ENCODE results near the gene AP2M1.

Gene AP2M1

DNA sequence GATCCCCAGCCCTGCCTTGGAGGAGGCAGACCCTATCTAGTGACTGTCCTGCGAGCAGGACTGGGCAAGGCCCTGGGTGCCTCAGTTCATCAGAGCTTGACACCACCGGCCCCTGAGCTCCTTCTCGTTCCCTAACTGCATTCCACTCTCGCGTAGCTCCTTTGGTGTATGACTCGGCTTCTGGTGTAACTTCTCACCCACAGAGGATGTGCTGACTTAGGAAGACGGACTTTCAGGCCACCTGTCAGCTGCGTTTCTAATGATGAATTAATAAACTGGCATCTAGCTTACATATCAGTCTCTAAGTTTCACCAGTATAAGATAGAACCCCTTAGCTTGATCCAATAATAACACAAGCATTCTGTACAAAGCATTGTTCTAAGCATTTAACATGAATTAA lies 28.9 kb downstream of the AP2M1 start:
- ChIA-PET POLR2A (no interaction called here), CTCF (no interaction called here)
- DNase-seq (ENCODE audit: extremely low spot score) = no peak
- TF ChIP-seq SUZ12 (IDR thresholded peaks at IDR 0.05) = no peak
- no peak for TF ChIP-seq BHLHE40 (IDR thresholded peaks at IDR 0.05; ENCODE audit: borderline replicate concordance)
- TF ChIP-seq FOXA1 (IDR thresholded peaks at IDR 0.05) = no peak
- no peak for TF ChIP-seq FOXK2 (IDR thresholded peaks at IDR 0.05)
- TF ChIP-seq, protein P1, sequence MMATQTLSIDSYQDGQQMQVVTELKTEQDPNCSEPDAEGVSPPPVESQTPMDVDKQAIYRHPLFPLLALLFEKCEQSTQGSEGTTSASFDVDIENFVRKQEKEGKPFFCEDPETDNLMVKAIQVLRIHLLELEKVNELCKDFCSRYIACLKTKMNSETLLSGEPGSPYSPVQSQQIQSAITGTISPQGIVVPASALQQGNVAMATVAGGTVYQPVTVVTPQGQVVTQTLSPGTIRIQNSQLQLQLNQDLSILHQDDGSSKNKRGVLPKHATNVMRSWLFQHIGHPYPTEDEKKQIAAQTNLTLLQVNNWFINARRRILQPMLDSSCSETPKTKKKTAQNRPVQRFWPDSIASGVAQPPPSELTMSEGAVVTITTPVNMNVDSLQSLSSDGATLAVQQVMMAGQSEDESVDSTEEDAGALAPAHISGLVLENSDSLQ (IDR thresholded peaks at IDR 0.05) = no peak
- TF ChIP-seq LEF1 (IDR thresholded peaks at IDR 0.05; ENCODE audit: borderline replicate concordance) = no peak
- no peak for TF ChIP-seq HDGF (IDR thresholded peaks at IDR 0.05; ENCODE audit: borderline replicate concordance)
- no peak for TF ChIP-seq NFRKB (IDR thresholded peaks at IDR 0.05)
- no peak for TF ChIP-seq SP1 (IDR thresholded peaks at IDR 0.05)
- no peak for TF ChIP-seq CTBP1 (IDR thresholded peaks at IDR 0.05; ENCODE audit: borderline replicate concordance)

GRCh38 chr3:184209146-184209923 lies 34.7 kb downstream of the AP2M1 start:
- POLR2A ChIA-PET = no interaction called here
- CTCF ChIA-PET = interaction anchor here (0.9 kb wide), 1 partner anchor 18 kb away, joined by 3 read pairs; no protein-coding TSS in a partner anchor
- no peak for DNase-seq (ENCODE audit: extremely low spot score)
- no peak for TF ChIP-seq TARDBP (IDR thresholded peaks at IDR 0.05)
- TF ChIP-seq L3MBTL2 (conservative IDR thresholded peaks at IDR 0.05) = no peak
- no peak for TF ChIP-seq FOXA1 (IDR thresholded peaks at IDR 0.05)
- no peak for TF ChIP-seq SUZ12 (IDR thresholded peaks at IDR 0.05)
- no peak for TF ChIP-seq CTBP1 (IDR thresholded peaks at IDR 0.05; ENCODE audit: borderline replicate concordance)
- no peak for TF ChIP-seq HDGF (IDR thresholded peaks at IDR 0.05; ENCODE audit: borderline replicate concordance)
- no peak for TF ChIP-seq FOXK2 (IDR thresholded peaks at IDR 0.05)
- no peak for TF ChIP-seq ARNT (IDR thresholded peaks at IDR 0.05)
- no peak for TF ChIP-seq FOXM1 (IDR thresholded peaks at IDR 0.05; ENCODE audit: borderline replicate concordance)
- no peak for TF ChIP-seq NFRKB (IDR thresholded peaks at IDR 0.05)
- TF ChIP-seq, protein P1 (IDR thresholded peaks at IDR 0.05) = no peak
- no peak for TF ChIP-seq ELF4 (IDR thresholded peaks at IDR 0.05)
- no peak for TF ChIP-seq ZNF384 (IDR thresholded peaks at IDR 0.05)
- TF ChIP-seq BHLHE40 (IDR thresholded peaks at IDR 0.05; ENCODE audit: borderline replicate concordance) = no peak
- TF ChIP-seq LEF1 (IDR thresholded peaks at IDR 0.05; ENCODE audit: borderline replicate concordance) = no peak
- TF ChIP-seq SP1 (IDR thresholded peaks at IDR 0.05) = no peak

DNA sequence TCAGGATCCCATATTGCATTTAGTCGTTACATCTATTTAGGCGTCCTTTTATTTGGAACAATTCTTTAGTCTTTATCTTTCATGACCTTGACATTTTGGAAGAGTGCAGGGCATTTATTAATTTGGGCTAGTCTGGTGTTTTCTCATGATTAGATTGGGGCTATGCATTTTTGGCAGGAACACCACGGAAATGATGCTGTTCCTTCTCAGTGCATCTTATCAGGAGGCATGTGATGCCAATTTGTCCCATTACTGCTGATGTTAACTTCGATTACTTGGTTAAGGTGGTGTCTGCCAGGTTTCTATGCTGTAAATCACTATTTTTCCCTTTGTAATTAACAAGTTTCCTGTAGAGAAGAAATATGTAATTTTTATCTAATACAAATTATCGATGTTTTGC lies 36.6 kb downstream of the AP2M1 start:
- ChIA-PET CTCF (interaction anchor here (1.1 kb wide), 1 partner anchor 16 kb away, joined by 3 read pairs; no protein-coding TSS in a partner anchor), POLR2A (no interaction called here)
- DNase-seq (ENCODE audit: extremely low spot score) = no peak
- TF ChIP-seq FOXK2 (IDR thresholded peaks at IDR 0.05) (no peak), FOXA1 (IDR thresholded peaks at IDR 0.05) (no peak), ZNF384 (IDR thresholded peaks at IDR 0.05) (no peak), CTBP1 (IDR thresholded peaks at IDR 0.05; ENCODE audit: borderline replicate concordance) (no peak), LEF1 (IDR thresholded peaks at IDR 0.05; ENCODE audit: borderline replicate concordance) (no peak), BHLHE40 (IDR thresholded peaks at IDR 0.05; ENCODE audit: borderline replicate concordance) (no peak), SUZ12 (IDR thresholded peaks at IDR 0.05) (no peak), L3MBTL2 (conservative IDR thresholded peaks at IDR 0.05) (no peak), FOXM1 (IDR thresholded peaks at IDR 0.05; ENCODE audit: borderline replicate concordance) (no peak)

DNA sequence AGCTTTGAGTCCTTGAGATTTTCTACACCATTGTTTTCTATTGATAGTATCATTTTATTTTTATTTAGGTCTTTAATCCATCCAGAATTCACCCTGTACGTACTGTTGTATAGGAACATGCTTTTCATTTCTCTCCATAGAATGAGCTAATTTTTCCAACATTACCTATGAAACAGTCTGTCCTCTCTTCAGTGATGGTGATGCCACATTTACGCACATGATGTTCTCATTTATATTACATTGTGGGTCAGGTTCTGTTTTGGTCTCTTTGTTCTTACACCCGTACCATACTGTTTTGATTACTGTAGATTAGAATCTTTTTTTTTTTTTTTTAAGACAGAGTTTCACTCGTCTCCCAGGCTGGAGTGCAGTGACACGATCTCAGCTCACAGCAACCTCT lies 37.1 kb downstream of the AP2M1 start:
- no peak for DNase-seq (ENCODE audit: extremely low spot score)
- CTCF ChIA-PET = no interaction called here
- TF ChIP-seq ELF4 (IDR thresholded peaks at IDR 0.05) (no peak), L3MBTL2 (conservative IDR thresholded peaks at IDR 0.05) (no peak), CTBP1 (IDR thresholded peaks at IDR 0.05; ENCODE audit: borderline replicate concordance) (no peak), SUZ12 (IDR thresholded peaks at IDR 0.05) (no peak), ZNF384 (IDR thresholded peaks at IDR 0.05) (no peak), HDGF (IDR thresholded peaks at IDR 0.05; ENCODE audit: borderline replicate concordance) (no peak), FOXA1 (IDR thresholded peaks at IDR 0.05) (no peak), TARDBP (IDR thresholded peaks at IDR 0.05) (no peak), NFRKB (IDR thresholded peaks at IDR 0.05) (no peak), SP1 (IDR thresholded peaks at IDR 0.05) (no peak), LEF1 (IDR thresholded peaks at IDR 0.05; ENCODE audit: borderline replicate concordance) (no peak), ARNT (IDR thresholded peaks at IDR 0.05) (no peak), FOXM1 (IDR thresholded peaks at IDR 0.05; ENCODE audit: borderline replicate concordance) (no peak), FOXK2 (IDR thresholded peaks at IDR 0.05) (no peak), BHLHE40 (IDR thresholded peaks at IDR 0.05; ENCODE audit: borderline replicate concordance) (no peak)
- TF ChIP-seq, protein P1 (IDR thresholded peaks at IDR 0.05) = no peak
- POLR2A ChIA-PET = no interaction called here

DNA sequence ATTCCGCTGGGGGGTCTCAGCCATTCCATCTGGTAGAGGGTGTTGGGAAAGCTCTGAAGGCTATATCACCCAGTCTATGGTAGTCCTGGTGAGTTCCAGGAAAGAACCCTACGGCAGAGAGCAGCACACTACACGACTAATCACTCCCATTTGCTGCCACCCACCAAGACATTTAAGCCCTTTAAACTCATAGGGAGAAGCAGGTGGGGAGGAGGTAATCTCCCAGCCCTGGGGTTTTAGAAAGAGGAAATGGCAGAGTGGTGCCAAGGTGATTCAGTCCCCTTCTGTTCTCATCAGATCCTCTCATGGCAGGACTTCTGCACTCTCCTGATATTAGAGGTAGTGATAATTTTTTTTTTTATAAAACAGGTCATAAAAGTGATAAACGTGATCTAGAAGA lies 44.2 kb downstream of the AP2M1 start:
- ChIA-PET POLR2A (no interaction called here), CTCF (interaction anchor here (0.6 kb wide), 2 partner anchors 13 to 331 kb away, joined by 3 read pairs; no protein-coding TSS in a partner anchor)
- DNase-seq (ENCODE audit: extremely low spot score) = no peak
- no peak for TF ChIP-seq L3MBTL2 (conservative IDR thresholded peaks at IDR 0.05)
- TF ChIP-seq ZNF384 (IDR thresholded peaks at IDR 0.05) = no peak

GRCh38 chr3:184222521-184222920 lies 47.9 kb downstream of the AP2M1 start:
- no peak for TF ChIP-seq SUZ12 (IDR thresholded peaks at IDR 0.05)
- TF ChIP-seq HDGF (IDR thresholded peaks at IDR 0.05; ENCODE audit: borderline replicate concordance) = no peak
- no peak for TF ChIP-seq NFRKB (IDR thresholded peaks at IDR 0.05)
- TF ChIP-seq L3MBTL2 (conservative IDR thresholded peaks at IDR 0.05) = no peak
- TF ChIP-seq FOXM1 (IDR thresholded peaks at IDR 0.05; ENCODE audit: borderline replicate concordance) = no peak
- TF ChIP-seq CTBP1 (IDR thresholded peaks at IDR 0.05; ENCODE audit: borderline replicate concordance) = no peak
- TF ChIP-seq, protein P1 (IDR thresholded peaks at IDR 0.05) = no peak
- TF ChIP-seq TARDBP (IDR thresholded peaks at IDR 0.05) = no peak
- TF ChIP-seq ZNF384 (IDR thresholded peaks at IDR 0.05) = no peak
- no peak for TF ChIP-seq FOXA1 (IDR thresholded peaks at IDR 0.05)
- TF ChIP-seq ELF4 (IDR thresholded peaks at IDR 0.05) = no peak
- TF ChIP-seq ARNT (IDR thresholded peaks at IDR 0.05) = no peak
- TF ChIP-seq SP1 (IDR thresholded peaks at IDR 0.05) = no peak
- no peak for TF ChIP-seq LEF1 (IDR thresholded peaks at IDR 0.05; ENCODE audit: borderline replicate concordance)
- TF ChIP-seq FOXK2 (IDR thresholded peaks at IDR 0.05) = no peak
- POLR2A ChIA-PET = no interaction called here
- DNase-seq (ENCODE audit: extremely low spot score) = no peak
- CTCF ChIA-PET = no interaction called here
